Activated naive CD8-positive, alpha-beta T cell treated with anti-CD3 and anti-CD28 coated beads, Interleukin-2, amount 10 ng/mL, durations not matched to agents 7 days and 5 days (primary cell): ENCODE measurements around the gene TNK1. TPM values are rescaled to one million over a fixed set of nuclear protein-coding genes. Genes with fewer than 3 reads are reported as not detected.

Source experiments
- ATAC-seq: fragments of 150-1000 bp; cut with Tn5 transposase; one replicate; pipeline ENCODE4 v1.10.0; 2021; ENCODE audit warnings: low read depth, moderate library complexity
- POLR2A ChIA-PET: fragments of 350-600 bp; sonication (Branson Sonifier 250); formaldehyde crosslinking; loops from one replicate; lab custom pipeline; 2021; ENCODE audit warnings: antibody characterized with exemption; lab: Charles Lee
- DNase-seq: peaks from one replicate; pipeline ENCODE4 v3.0.0; 2021
- H3K27ac Mint-ChIP-seq: one replicate; pipeline ENCODE4 v1.8.0; 2022; ENCODE audit warnings: mild to moderate bottlenecking, mixed read lengths
- H3K27me3 Mint-ChIP-seq: one replicate; pipeline ENCODE4 v1.8.0; 2022; ENCODE audit warnings: mild to moderate bottlenecking, moderate library complexity, mixed read lengths
- H3K36me3 Mint-ChIP-seq: one replicate; pipeline ENCODE4 v1.8.0; 2021; ENCODE audit warnings: mild to moderate bottlenecking, mixed read lengths
- H3K4me1 Mint-ChIP-seq: one replicate; pipeline ENCODE4 v1.8.0; 2021; ENCODE audit warnings: mixed read lengths
- H3K4me3 Mint-ChIP-seq: one replicate; pipeline ENCODE4 v1.8.0; 2022; ENCODE audit warnings: mild to moderate bottlenecking, moderate library complexity, mixed read lengths
- H3K9me3 Mint-ChIP-seq: one replicate; pipeline ENCODE4 v1.8.0; 2021; ENCODE audit warnings: mixed read lengths
- total RNA-seq, 2 experiments: library from RNA; stranded (reverse); gene quantifications; one replicate each; pipeline ENCODE4 v1.2.3, GENCODE V29; 2021

The TNK1 gene
- total RNA-seq, 2 experiments from 2014 or later = 5.2 to 6.5 TPM

DNA sequence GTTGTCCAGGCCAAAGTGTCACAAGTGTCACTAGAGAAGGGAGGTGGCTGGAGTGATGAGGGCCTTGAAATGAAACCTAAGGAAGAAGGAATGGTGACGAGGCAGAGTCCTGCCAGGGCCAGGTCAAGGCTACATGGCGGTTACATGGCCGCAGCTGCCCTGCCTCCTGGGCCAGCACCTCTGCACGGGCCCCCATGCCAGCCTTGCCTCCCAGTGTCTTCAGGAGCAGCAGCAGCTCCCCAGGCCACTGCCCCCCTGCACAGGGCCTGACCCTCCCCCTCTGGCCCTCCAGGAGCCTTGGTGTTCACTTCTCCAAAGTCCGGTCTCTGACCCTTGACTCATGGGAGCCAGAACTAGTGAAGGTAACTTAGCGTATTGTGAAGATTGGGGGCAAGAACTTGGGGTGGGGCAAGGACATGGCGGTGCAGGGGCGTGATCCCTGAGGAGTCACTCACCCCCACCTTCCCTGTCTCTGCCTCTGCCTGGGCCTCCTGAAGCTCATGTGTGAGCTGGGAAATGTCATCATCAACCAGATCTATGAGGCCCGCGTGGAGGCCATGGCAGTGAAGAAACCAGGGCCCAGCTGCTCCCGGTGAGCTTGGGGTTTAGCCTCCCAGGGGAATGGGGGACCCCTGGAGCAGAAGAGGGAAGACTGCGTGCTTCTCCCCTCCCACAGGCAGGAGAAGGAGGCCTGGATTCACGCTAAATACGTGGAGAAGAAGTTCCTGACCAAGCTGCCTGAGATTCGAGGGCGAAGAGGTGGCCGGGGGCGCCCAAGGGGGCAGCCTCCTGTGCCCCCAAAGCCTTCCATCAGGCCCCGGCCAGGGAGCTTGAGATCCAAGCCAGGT lies 33.0 kb upstream of the TNK1 start:
- ATAC-seq (no peak), DNase-seq (no peak)
- H3K4me1 Mint-ChIP-seq = peaks cover 26% of the 10 kb centered on the region
- peaks cover 26% of the 10 kb centered on the region for H3K36me3 Mint-ChIP-seq
- H3K4me3 Mint-ChIP-seq = no peak overlapping the region
- H3K27ac Mint-ChIP-seq = no peak overlapping the region
- POLR2A ChIA-PET = interaction anchor here (4.8 to 5.2 kb wide), 2 partner anchors 10 to 19 kb away, joined by 22 to 112 read pairs; partner anchors contain the start of genes ACAP1 and NEURL4
- no peaks in the 10 kb centered on the region for H3K9me3 Mint-ChIP-seq
- no peaks in the 10 kb centered on the region for H3K27me3 Mint-ChIP-seq

DNA sequence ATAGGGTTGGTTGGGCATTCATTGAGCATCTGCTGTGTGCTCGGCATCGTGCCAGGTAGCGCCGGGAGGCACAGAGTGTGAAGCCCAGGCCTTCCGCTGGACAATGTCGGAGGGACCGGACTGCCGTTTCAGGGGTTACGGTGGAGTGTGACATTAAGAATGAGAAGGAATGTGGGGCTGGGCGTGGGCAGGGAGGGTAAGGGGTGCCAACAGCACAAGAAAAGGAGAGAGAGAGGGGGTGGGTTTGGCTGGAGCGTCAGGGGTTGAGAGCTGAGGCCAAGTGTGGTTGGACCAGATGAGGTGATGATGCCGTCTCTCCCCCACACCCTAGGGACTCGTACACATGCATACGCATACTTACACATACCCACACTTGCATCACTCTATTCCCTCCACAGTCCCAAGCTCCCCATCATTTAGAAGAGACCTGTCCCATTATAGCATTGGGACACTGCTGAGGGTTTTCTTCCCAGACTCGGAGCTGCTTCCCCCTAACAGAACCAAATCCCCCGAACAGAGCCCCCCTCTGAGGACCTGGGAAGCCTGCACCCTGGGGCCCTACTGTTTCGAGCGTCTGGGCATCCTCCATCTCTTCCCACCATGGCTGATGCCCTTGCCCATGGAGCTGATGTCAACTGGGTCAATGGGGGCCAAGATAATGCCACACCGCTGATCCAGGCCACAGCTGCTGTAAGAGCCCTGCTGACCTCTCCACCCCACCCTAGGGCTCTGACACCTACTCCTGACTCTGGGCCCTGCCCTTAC lies 32.2 kb upstream of the TNK1 start:
- peaks cover 23% of the 10 kb centered on the region for H3K36me3 Mint-ChIP-seq
- no peak for DNase-seq
- no peak for ATAC-seq
- POLR2A ChIA-PET = interaction anchor here (0.5 to 5.2 kb wide), 7 partner anchors 11 to 92 kb away, joined by 3 to 112 read pairs (median 6); partner anchors contain the start of genes ACAP1, GPS2 and NEURL4
- no peaks in the 10 kb centered on the region for H3K27me3 Mint-ChIP-seq
- H3K27ac Mint-ChIP-seq = peak overlapping the region; percentile 40
- H3K9me3 Mint-ChIP-seq = no peaks in the 10 kb centered on the region
- peaks cover 27% of the 10 kb centered on the region for H3K4me1 Mint-ChIP-seq
- H3K4me3 Mint-ChIP-seq = no peak overlapping the region

DNA sequence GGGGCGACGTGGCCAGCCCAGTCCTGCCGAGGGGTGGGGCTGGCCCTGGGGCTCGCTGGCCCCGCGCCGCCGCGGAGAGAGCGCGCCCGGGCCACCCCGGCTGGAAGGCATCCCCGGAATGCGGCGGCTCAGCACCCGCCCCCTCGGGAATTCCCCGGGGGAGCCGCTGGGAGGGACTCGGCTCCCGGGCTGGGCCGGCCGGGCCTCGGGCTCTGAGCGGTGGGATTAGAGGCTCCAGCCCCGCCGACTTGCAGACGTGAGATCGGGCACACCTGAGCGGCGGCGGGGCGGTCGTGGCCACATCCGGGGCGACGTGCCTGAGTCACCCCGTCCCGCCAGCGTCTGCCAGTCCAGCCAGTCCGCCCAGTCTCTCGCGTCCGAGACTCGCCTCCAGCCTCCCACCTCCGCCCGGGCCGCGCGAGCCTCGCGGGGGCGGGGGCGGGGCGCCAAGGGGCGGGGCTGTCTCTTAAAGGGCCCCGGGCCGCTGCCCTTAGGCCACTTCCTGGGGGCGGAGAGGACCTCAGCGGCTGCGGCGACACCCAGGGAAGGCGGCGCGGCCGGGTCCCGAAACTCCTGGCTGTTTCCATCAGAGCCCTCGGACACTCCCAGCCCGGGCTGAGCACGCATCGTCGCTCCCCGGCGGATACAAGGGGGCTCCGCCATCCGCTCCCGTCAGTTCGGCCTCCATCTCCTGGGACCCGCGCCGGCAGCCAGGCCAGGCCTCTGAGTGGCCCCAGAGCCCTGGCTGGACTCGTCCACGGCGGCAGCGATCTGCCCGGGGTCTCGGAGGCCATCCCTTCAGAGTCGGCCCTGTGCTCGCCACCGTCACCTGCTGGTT lies 29.0 kb upstream of the TNK1 start, which contains the start of gene KCTD11:
KCTD11 (plus strand) TSS at position 498 of the 838 bp plus-strand sequence.
- DNase-seq (peak; percentile 87), ATAC-seq (peak; percentile 48)
- Mint-ChIP-seq H3K27me3 (no peaks in the 10 kb centered on the region), H3K36me3 (peaks cover 15% of the 10 kb centered on the region), H3K27ac (peak within 1 kb of the TSS; percentile 92), H3K4me3 (peak within 1 kb of the TSS; percentile 91), H3K9me3 (no peaks in the 10 kb centered on the region), H3K4me1 (peaks cover 34% of the 10 kb centered on the region)
- POLR2A ChIA-PET = interaction anchor here (0.6 to 5.2 kb wide), 13 partner anchors 14 to 98 kb away, joined by 3 to 112 read pairs (median 5); partner anchors contain the start of genes ACAP1, NEURL4, SLC2A4 and TMEM102

DNA sequence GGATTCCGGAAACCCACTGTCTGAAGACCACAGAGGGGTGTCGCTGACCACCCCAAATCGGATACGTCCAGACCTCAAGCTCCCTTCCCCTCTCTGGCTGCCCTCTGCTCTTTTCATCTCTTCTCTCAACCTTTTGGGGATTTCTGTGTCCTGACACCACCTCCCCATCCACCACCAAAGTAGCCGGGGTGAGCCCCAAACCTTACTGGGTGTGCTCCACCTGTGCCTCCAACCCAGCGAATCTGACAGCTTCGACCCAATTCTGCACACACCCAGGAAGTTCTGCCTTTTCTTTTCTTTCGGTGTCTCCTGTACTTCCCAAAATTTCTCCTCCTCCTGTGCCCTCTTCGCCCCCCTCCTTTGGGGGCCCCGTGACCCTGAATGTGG lies 28.4 kb upstream of the TNK1 start:
- ATAC-seq (no peak), DNase-seq (no peak)
- no peaks in the 10 kb centered on the region for H3K27me3 Mint-ChIP-seq
- peak overlapping the region; percentile 92 for H3K27ac Mint-ChIP-seq
- no peaks in the 10 kb centered on the region for H3K9me3 Mint-ChIP-seq
- POLR2A ChIA-PET = interaction anchor here (1.2 to 1.7 kb wide), 5 partner anchors 16 to 210 kb away, joined by 3 to 5 read pairs (median 5); partner anchors contain the start of genes ACAP1 and SENP3
- peak overlapping the region; percentile 91 for H3K4me3 Mint-ChIP-seq
- peaks cover 12% of the 10 kb centered on the region for H3K36me3 Mint-ChIP-seq
- H3K4me1 Mint-ChIP-seq = peaks cover 31% of the 10 kb centered on the region

DNA sequence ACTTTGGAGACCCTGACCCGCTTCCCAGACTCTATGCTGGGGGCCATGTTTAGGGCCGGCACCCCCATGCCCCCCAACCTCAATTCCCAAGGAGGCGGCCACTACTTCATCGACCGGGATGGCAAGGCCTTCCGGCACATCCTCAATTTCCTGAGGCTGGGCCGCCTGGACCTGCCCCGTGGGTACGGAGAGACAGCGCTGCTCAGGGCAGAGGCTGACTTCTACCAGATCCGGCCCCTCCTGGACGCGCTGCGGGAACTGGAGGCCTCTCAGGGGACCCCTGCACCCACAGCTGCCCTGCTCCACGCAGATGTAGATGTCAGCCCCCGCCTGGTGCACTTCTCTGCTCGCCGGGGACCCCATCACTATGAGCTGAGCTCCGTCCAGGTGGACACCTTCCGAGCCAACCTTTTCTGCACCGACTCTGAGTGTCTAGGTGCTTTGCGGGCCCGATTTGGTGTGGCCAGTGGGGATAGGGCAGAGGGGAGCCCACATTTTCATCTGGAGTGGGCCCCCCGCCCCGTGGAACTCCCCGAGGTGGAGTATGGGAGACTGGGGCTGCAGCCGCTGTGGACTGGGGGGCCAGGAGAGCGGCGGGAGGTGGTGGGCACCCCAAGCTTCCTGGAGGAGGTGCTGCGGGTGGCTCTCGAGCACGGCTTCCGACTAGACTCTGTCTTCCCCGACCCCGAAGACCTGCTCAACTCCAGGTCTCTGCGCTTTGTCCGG lies 27.8 kb upstream of the TNK1 start:
- ATAC-seq (no peak), DNase-seq (peak; percentile 35)
- H3K4me1 Mint-ChIP-seq = peaks cover 31% of the 10 kb centered on the region
- H3K9me3 Mint-ChIP-seq = no peaks in the 10 kb centered on the region
- H3K36me3 Mint-ChIP-seq = peaks cover 12% of the 10 kb centered on the region
- POLR2A ChIA-PET = interaction anchor here (1.0 to 1.7 kb wide), 9 partner anchors 17 to 209 kb away, joined by 3 to 5 read pairs (median 4); partner anchors contain the start of genes ACAP1, NEURL4, SENP3 and TMEM256
- H3K27ac Mint-ChIP-seq = peak overlapping the region; percentile 92
- peak overlapping the region; percentile 91 for H3K4me3 Mint-ChIP-seq
- H3K27me3 Mint-ChIP-seq = no peaks in the 10 kb centered on the region

DNA sequence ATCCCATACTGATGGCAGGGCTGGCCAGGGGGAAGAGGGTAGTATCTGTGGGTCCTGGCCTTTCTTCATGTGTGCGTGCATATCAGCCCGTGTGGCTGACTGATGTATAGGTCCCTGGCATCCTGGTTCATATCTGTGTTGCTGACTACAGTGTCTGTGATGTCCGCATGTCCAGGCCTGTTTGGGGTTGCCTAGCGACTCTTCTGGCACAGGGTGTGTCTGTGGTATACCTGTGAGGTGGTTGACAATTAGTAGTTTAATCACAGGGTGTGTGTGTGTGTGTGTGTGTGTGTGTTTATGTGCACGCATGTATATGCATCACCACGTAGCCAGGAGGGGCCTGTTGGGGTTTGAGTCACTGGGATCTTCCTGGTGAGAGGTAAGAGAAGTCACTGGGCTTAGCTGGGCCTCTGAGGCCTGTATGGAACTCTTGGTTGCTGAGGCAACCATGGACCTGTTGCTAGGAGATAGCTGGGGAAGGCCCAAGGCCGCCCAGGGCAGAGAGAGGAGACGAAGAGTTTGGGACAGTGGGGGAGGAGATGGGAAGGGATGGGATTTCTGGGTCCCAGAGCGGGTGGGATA lies 26.5 kb upstream of the TNK1 start:
- H3K4me1 Mint-ChIP-seq = peaks cover 27% of the 10 kb centered on the region

DNA sequence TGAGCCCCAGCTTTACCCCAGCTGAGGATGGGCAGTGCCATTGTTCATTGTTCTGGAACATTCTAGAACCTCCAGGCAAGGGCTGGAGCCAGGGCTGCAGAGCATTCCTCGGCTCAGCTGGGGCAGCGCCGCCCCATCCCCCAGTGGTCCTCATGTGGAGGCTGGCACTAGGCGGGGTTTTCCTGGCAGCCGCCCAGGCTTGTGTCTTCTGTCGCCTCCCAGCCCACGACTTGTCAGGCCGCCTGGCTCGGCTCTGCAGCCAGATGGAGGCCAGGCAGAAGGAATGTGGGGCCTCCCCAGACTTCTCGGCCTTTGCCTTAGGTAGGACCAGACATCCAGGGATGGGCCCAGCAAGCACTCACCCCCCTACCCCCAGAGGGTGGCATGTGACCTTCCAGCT lies 25.8 kb upstream of the TNK1 start, which contains the start of gene TMEM95:
TMEM95 (plus strand) TSS at position 104 of the 400 bp plus-strand sequence; CDS start at position 153, 49 bp downstream.
- POLR2A ChIA-PET = interaction anchor here (2.0 to 2.2 kb wide), 2 partner anchors 18 to 81 kb away, joined by 10 to 12 read pairs; partner anchors contain the start of gene ACAP1
- H3K4me3 Mint-ChIP-seq = no peak within 1 kb of the TSS
- peak; percentile 36 for DNase-seq
- peak within 1 kb of the TSS; percentile 74 for H3K27ac Mint-ChIP-seq
- peaks cover 22% of the 10 kb centered on the region for H3K4me1 Mint-ChIP-seq
- H3K27me3 Mint-ChIP-seq = no peaks in the 10 kb centered on the region
- ATAC-seq = no peak
- no peaks in the 10 kb centered on the region for H3K9me3 Mint-ChIP-seq
- H3K36me3 Mint-ChIP-seq = peaks cover 10% of the 10 kb centered on the region

More for the DNA sequence above, 26.5 kb upstream of the TNK1 start:
- ATAC-seq (no peak), DNase-seq (no peak)
- Mint-ChIP-seq H3K36me3 (peaks cover 10% of the 10 kb centered on the region), H3K27me3 (no peaks in the 10 kb centered on the region), H3K9me3 (no peaks in the 10 kb centered on the region), H3K27ac (peak overlapping the region; percentile 74), H3K4me3 (no peak overlapping the region)
- POLR2A ChIA-PET = interaction anchor here (0.5 to 2.0 kb wide), 9 partner anchors 17 to 599 kb away, joined by 3 to 10 read pairs (median 3); partner anchors contain the start of genes ACAP1, NEURL4, POLR2A and TMEM256

DNA sequence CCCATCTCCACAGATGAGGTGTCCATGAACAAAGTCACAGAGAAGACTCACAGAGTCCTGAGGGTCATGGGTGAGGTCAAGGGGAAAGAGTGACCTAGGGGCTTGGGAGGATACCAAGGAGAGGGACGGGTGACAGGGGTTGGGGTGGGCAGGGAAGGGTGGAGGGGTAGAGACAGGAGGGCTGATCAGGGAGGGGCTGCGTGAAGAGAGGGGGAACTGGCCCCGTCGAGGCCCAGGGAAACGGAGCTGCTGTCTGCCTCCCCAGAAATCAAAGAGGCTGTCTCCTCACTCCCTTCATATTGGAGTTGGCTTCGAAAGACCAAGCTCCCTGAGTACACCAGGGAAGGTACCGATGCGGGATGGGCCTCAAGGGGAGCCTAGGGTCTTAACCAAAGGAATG lies 25.3 kb upstream of the TNK1 start:
- ATAC-seq (no peak), DNase-seq (no peak)
- peaks cover 7% of the 10 kb centered on the region for H3K36me3 Mint-ChIP-seq
- H3K27ac Mint-ChIP-seq = peak overlapping the region; percentile 12
- H3K4me3 Mint-ChIP-seq = no peak overlapping the region
- H3K9me3 Mint-ChIP-seq = no peaks in the 10 kb centered on the region
- POLR2A ChIA-PET = interaction anchor here (0.7 to 2.2 kb wide), 8 partner anchors 18 to 147 kb away, joined by 3 to 12 read pairs (median 4); partner anchors contain the start of genes ACAP1 and TMEM256
- H3K4me1 Mint-ChIP-seq = peaks cover 22% of the 10 kb centered on the region
- H3K27me3 Mint-ChIP-seq = no peaks in the 10 kb centered on the region

DNA sequence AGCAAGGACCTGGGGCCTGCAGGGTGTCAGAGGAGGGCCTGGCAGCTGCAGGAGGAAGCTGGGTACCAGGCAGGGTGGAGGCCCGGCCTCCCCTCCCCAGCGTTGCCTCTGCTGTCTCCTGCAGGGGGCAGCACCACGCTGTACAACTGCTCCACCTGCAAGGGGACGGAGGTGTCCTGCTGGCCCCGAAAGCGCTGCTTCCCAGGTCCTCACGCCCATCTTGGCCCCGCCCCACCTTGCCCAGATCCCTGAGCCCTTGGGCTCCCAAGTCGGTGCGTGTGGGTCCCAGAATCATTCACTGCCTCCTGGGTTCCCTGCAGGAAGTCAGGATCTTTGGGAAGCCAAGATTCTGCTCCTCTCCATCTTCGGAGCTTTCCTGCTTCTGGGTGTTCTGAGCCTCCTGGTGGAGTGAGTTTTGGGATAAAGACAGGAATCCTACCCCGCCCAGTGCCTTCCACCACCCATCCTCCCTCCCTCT lies 24.8 kb upstream of the TNK1 start:
- Mint-ChIP-seq H3K9me3 (no peaks in the 10 kb centered on the region), H3K27ac (no peak overlapping the region), H3K36me3 (peaks cover 7% of the 10 kb centered on the region), H3K4me1 (peaks cover 21% of the 10 kb centered on the region), H3K27me3 (no peaks in the 10 kb centered on the region), H3K4me3 (no peak overlapping the region)
- ATAC-seq (peak; percentile 74), DNase-seq (peak; percentile 90)
- POLR2A ChIA-PET = interaction anchor here (0.5 to 2.2 kb wide), 9 partner anchors 19 to 324 kb away, joined by 3 to 12 read pairs (median 3); partner anchors contain the start of genes ACAP1 and TMEM256

DNA sequence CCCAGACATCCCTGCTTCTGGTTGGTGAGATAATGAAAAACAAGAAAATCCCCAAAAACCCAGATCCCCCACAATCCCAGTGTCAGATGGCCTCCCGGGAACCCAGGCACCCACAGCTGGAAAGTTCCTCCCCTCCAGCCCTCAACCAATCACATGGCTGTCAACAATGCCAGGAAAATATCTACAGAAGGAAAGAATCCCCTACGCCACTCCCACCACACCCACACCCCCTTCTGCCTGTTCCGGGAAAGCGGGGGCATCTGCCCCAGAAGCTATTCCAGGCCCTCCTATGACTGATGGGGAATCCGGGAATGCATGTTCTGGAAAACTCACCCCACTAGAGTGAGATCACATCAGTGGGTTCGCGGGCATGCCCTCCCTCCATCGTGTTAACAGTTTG lies 24.1 kb upstream of the TNK1 start:
- no peak overlapping the region for H3K4me3 Mint-ChIP-seq
- H3K9me3 Mint-ChIP-seq = no peaks in the 10 kb centered on the region
- ATAC-seq (no peak), DNase-seq (no peak)
- H3K4me1 Mint-ChIP-seq = peaks cover 20% of the 10 kb centered on the region
- POLR2A ChIA-PET = interaction anchor here (0.9 to 2.2 kb wide), 6 partner anchors 47 to 149 kb away, joined by 3 to 12 read pairs (median 3); partner anchors contain the start of gene TMEM256
- H3K27ac Mint-ChIP-seq = no peak overlapping the region
- peaks cover 4% of the 10 kb centered on the region for H3K36me3 Mint-ChIP-seq
- H3K27me3 Mint-ChIP-seq = peaks cover 2% of the 10 kb centered on the region

DNA sequence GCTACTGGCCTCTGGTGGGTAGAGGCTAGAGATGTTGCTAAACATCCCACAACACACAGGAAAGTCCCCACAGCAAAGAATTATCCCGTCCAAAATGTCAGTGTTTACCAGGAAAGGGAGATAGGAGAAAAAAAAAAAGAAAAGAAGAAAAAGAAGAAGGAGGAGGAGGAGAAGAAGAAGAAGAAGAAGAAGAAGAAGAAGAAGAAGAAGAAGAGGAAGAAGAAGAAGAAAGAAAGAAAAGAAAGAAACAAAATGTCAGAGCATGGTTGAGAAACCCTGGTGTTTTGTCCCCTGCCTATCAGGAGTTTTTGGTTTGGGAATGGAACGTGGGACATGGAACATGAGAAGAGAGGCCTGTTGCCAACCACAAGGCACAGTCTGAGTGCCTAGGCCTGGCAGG lies 23.5 kb upstream of the TNK1 start:
- POLR2A ChIA-PET = interaction anchor here (0.9 kb wide), 1 partner anchor 148 kb away, joined by 3 read pairs; no protein-coding TSS in a partner anchor
- peaks cover 5% of the 10 kb centered on the region for H3K27me3 Mint-ChIP-seq
- peaks cover 3% of the 10 kb centered on the region for H3K36me3 Mint-ChIP-seq
- H3K27ac Mint-ChIP-seq = no peak overlapping the region
- no peak for DNase-seq
- ATAC-seq = no peak
- H3K4me1 Mint-ChIP-seq = peaks cover 23% of the 10 kb centered on the region
- H3K4me3 Mint-ChIP-seq = no peak overlapping the region
- no peaks in the 10 kb centered on the region for H3K9me3 Mint-ChIP-seq
